Activated gamma-delta T cell treated with Interleukin-2 at 50 U/mL for 16 hours (primary cell): ENCODE data around the gene FAM241A.
"Not testable (repeated sequence)": the region's sequence is repeated elsewhere in the genome, so short reads cannot be mapped to it uniquely, and the experiment has no call there.

Experiments
- DNase-seq: peaks from one replicate; pipeline ENCODE4 v3.0.0-alpha.2; 2020

FAM241A gene

DNA sequence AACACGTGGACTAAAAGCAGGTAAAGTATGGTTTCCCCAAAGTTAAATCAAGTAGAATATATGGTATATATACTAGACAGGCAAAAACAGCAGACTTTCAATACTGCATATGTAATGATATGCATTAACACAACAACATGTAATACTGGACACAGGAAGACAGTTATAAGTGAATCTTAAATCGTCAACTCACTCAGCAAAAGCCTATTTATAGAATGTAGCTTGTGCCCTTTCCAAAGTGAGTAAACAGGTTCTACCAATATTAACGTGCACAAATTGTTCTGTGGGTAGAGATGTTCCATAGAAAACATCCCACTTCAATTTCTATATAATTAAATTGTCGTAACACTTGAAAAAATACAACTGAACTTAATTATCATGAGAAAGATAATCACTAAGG is 30.6 kb downstream of the FAM241A start:
- no peak for DNase-seq

- no peak for DNase-seq
Measured at GRCh38 chr4:112176596-112176995, 31.3 kb downstream of the FAM241A start.

DNA sequence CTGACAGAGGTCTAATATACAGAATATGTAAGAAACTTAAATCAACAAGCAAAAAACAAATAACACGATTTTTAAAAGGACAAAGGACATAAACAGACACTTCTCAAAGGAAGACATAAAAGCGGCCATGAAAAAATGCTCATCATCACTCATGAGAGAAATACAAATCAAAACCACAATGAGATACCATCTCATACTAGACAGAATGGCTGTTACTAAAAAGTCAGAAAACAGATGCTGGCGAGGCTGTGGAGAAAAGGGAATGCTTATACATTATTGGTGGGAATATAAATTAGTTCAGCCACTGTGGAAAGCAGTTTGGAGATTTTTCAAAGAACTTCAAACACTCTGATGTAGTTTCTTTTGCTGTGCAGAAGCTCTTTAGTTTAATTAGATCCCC is 33.5 kb downstream of the FAM241A start:
- DNase-seq = not testable (repeated sequence)

DNA sequence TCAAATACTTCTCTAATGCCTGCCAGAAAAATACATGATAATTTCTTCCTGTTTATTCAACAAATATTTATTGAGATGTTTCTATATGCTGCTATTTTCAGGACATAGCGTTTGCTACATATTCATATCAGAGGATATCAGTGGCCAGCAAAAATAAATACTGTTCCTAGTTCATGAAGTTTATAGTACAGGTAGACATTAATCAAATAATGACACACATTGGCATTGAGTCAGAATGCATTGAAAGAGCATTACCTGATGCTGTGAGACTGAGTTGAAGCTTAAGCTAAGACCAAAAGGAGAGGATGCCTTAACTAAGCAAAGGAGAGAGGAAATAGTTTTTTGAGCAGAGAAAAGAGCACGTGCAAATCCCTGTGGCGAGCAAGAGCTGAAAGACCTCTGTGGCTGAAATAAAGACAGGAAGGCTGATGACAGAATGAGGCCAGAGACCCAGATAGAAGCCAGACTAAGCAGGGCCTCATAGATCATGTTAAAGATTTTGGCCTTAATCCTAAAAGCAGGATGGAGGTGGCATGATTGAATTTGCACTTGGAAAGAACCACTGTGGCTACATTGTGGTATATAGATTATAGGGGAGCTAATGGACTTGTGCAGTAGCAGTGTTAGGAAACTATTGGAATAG is 36.2 kb downstream of the FAM241A start:
- no peak for DNase-seq

- DNase-seq = no peak
Measured at GRCh38 chr4:112182604-112183003, 37.4 kb downstream of the FAM241A start.

GRCh38 chr4:112183252-112183651 is 38.0 kb downstream of the FAM241A start:
- DNase-seq = no peak

GRCh38 chr4:112184438-112184837 is 39.2 kb downstream of the FAM241A start:
- no peak for DNase-seq

DNA sequence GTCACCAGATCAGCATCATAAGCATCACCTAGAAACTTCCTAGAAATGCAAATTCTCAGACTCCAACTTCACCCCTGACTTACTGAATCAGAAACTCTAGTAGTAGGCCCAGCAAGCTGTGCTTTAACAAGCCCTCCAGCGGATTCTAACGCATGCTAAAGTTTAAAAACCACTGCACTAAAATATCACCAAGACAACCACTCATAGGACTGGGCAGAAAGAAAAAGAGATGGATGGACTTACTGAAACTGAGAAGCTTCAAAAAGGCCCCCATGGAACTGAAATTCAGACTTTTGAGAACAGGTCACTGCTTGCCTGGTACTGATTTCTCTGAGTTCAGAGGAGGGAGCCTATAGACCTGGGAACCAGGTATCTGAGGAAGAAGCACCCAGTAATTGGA is 40.1 kb downstream of the FAM241A start:
- DNase-seq = no peak

DNA sequence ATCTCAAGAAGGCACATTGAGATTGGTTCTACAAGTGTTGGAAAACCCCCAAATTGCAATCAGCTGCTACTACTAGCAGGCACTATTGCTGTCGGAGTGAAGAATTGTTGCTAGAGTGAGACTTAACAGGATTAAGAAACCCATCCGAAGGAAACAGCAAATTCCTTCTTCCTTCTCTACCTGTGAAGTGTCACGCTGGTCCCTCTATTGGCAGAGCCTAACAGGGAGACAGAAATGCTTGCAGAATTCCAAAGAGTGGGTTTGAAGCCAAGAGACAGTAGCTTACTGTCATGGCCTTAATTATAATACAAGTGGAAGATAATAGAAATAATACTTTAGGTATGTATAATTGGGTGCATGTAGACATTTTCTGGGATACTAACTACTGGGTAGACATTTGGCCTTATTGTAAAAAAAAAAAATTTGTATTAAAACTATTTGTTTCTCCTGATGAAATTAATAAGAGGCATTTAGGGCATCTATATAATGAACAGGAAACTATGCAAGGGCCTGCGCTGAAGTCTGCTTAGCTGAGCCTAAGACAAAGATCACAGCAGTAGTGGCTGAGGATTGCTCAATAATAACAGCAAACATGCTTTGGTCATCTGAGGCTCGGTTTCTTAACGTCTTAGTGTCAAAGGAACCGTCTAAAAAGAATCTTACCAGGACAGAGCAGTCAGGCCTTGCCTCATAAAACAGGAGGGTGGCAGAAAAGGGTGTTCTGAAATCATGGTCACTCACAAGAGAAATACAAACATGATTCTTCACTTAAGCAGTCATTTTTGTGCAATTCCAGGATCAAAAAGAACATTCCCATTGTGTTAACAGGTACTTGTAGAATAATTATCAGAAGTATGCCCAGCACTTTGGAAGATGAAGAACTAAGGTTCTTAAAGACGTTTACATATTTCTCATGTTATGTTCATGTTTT is 40.8 kb downstream of the FAM241A start:
- no peak for DNase-seq

- DNase-seq = no peak
Measured at GRCh38 chr4:112189754-112190153, 44.5 kb downstream of the FAM241A start.

GRCh38 chr4:112190684-112191083 is 45.4 kb downstream of the FAM241A start:
- no peak for DNase-seq

GRCh38 chr4:112196461-112196860 is 51.2 kb downstream of the FAM241A start:
- no peak for DNase-seq

- no peak for DNase-seq
Measured at GRCh38 chr4:112199041-112199440, 53.8 kb downstream of the FAM241A start.

DNA sequence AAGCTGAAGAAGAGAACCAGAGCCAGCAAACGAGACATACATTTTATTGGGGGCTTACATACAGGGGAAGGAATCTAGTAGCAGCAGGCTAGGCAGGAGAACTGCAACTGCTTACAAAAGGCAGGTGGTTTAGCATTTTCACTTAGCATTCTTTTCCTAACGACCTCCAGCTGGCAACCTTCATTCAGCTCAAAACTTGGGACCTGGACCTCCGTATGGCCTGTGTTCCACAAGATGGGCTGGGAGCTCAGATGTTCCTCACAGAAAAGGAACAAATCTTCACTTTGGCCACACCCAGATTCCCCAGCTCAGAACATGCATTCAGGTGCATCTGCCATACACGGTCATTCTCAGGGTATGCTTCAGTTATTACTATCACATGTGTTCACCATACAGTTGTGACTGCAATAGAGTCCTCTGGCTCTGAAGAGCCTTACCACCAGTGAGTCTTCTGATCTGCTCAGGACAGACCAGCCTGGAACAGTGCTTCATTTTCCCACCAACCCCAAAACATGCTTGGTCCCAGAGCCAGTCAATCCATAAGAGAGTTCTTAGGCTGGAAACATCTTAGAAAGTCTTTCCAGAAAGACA is 56.8 kb downstream of the FAM241A start:
- DNase-seq = no peak

DNA sequence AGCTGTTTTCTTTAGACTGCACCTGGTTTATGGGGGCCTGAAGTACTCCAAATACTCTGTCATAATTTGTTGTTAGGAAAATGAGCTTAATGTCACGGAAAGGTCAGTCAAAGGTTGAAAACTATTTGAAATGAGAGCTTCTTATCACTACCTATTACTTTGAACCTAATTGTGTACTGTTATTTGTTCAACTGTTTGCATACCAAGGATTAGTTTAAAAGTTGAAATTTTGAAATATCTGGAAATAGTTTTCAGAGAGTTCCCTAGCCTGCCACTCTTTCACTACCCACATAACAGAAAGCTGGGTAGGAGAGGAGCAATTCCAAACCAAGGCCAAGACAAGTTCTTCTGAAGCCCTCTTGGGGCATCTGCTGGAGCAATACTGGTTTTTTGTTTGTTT is 58.3 kb downstream of the FAM241A start:
- no peak for DNase-seq

DNA sequence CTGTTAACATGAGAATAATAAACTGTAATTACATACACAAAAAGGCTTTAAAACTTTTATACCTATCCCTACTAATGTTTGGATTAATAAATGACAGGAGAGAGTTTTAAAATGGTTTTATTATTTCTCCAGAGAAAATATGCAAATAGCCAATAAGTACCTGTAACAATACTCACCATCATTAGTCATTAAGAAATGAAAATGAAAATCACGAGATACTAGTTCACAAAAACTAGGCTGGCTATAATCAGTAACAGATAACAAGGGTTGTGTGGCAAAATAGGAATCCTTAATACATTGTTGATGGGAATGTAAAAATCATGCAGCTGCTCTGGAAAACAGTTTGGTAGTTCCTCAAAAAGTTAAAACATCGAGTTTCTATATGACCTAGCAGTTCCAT is 61.2 kb downstream of the FAM241A start:
- DNase-seq = no peak

- not testable (repeated sequence) for DNase-seq
Measured at GRCh38 chr4:112208137-112209095, 63.2 kb downstream of the FAM241A start.

- DNase-seq = no peak
Measured at GRCh38 chr4:112210777-112211176, 65.5 kb downstream of the FAM241A start.

DNA sequence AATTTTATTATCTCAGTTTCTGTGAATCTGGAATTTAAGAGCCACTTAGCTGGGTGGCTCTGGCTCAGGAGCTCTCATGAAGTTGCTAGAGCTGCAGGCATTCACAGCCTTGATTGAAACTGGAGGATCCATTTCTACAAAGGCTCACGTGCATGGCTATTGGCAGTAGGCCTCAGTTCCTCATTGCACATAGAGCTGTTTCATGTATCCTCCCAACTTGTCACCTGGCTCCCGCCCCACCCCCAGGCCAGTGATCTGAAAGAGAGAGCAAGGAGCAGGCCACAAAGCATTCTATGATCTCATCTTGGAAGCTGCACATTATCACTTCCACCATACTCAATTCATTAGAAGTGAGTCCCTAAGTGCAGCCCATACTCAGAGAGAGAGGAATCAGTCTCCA is 67.8 kb downstream of the FAM241A start:
- DNase-seq = no peak

DNA sequence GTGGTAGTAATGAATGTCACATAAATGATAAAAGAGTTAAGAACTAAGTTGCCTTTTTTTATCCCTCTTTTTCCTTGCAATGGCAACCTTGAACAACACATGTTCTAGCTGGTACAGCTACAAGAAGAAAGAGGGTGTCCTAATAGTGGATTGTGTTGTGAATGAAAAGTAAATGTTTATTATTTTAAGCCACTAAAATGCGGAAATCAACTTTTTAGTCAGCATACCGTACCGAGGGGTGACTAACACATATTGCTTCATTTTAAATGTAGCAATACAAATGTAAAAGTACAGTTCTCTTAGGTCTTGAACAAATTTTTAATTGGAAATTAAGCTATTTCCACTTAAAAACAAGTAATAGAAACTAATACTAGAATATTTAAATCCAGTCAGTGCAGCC is 68.6 kb downstream of the FAM241A start:
- DNase-seq = no peak

GRCh38 chr4:112214390-112215264 is 69.4 kb downstream of the FAM241A start:
- DNase-seq = no peak
